ENCODE data around the gene NTMT2. TPM values are rescaled to one million over a fixed set of nuclear protein-coding genes. Genes with fewer than 3 reads are reported as not detected.

NTMT2 gene
- total RNA-seq, 1 experiment from 2014 or later, result not detected

DNA sequence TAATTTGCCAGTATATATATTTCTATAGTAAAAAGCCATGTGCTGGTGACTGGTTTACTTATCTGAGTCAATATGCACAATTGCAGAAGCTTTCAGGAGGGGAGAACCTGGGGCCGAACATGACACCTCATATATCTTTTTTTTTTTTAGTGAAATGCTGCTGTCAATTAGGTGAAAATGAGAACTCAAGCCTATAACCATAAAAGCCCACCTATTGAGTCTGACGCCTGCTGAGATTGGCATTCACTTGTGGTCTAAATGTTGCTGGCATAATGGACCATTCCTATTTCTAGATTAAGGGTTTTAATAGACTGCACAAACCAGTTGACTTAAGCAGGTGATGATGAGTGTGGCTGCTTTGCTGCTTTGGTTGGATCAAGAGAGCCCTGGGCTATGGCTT, 10.8 kb downstream of the NTMT2 start:
- DNase-seq (ENCODE audit: low read depth, low spot score) (no peak), ATAC-seq (no peak)
- TF ChIP-seq TCF7L2 (IDR thresholded peaks at IDR 0.05; ENCODE audit: low read depth, low read length) (no peak), SIN3A (IDR thresholded peaks at IDR 0.05; ENCODE audit: borderline replicate concordance, insufficient read depth, low read depth, low read length) (no peak), POLR2AphosphoS5 (IDR thresholded peaks at IDR 0.05; ENCODE audit: low read depth, low read length) (no peak)
- TF ChIP-seq, protein P1, sequence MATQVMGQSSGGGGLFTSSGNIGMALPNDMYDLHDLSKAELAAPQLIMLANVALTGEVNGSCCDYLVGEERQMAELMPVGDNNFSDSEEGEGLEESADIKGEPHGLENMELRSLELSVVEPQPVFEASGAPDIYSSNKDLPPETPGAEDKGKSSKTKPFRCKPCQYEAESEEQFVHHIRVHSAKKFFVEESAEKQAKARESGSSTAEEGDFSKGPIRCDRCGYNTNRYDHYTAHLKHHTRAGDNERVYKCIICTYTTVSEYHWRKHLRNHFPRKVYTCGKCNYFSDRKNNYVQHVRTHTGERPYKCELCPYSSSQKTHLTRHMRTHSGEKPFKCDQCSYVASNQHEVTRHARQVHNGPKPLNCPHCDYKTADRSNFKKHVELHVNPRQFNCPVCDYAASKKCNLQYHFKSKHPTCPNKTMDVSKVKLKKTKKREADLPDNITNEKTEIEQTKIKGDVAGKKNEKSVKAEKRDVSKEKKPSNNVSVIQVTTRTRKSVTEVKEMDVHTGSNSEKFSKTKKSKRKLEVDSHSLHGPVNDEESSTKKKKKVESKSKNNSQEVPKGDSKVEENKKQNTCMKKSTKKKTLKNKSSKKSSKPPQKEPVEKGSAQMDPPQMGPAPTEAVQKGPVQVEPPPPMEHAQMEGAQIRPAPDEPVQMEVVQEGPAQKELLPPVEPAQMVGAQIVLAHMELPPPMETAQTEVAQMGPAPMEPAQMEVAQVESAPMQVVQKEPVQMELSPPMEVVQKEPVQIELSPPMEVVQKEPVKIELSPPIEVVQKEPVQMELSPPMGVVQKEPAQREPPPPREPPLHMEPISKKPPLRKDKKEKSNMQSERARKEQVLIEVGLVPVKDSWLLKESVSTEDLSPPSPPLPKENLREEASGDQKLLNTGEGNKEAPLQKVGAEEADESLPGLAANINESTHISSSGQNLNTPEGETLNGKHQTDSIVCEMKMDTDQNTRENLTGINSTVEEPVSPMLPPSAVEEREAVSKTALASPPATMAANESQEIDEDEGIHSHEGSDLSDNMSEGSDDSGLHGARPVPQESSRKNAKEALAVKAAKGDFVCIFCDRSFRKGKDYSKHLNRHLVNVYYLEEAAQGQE (IDR thresholded peaks at IDR 0.05; ENCODE audit: insufficient read depth in 1 of 2, low read depth in 2 of 2, low read length in 1 of 2), result no peak
- TF ChIP-seq, protein P2, sequence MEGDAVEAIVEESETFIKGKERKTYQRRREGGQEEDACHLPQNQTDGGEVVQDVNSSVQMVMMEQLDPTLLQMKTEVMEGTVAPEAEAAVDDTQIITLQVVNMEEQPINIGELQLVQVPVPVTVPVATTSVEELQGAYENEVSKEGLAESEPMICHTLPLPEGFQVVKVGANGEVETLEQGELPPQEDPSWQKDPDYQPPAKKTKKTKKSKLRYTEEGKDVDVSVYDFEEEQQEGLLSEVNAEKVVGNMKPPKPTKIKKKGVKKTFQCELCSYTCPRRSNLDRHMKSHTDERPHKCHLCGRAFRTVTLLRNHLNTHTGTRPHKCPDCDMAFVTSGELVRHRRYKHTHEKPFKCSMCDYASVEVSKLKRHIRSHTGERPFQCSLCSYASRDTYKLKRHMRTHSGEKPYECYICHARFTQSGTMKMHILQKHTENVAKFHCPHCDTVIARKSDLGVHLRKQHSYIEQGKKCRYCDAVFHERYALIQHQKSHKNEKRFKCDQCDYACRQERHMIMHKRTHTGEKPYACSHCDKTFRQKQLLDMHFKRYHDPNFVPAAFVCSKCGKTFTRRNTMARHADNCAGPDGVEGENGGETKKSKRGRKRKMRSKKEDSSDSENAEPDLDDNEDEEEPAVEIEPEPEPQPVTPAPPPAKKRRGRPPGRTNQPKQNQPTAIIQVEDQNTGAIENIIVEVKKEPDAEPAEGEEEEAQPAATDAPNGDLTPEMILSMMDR (IDR thresholded peaks at IDR 0.05), result no peak
- ChIA-PET POLR2A (no interaction called here), CTCF (no interaction called here)
- no peaks in the 10 kb centered on the region for H3K27me3 ChIP-seq (ENCODE audit: control insufficient read depth, insufficient read depth, low read length)
- H3K4me1 ChIP-seq (ENCODE audit: control insufficient read depth, insufficient read depth, low read length), result no peaks in the 10 kb centered on the region
- in situ Hi-C loops (cut with HindIII; ENCODE audit: low pct_unique_long_range_greater_than_20kb, low sequenced_read_pairs), result no loop called here
- no peak overlapping the region for H3K27ac ChIP-seq (ENCODE audit: low read length)
- H3K4me3 ChIP-seq (ENCODE audit: low read depth in 2 of 2, low read length in 2 of 2), result no peak overlapping the region
- no TSS peak for BruUV-seq (replicated peaks)
- intact Hi-C loops (cut with micrococcal nuclease; ENCODE audit: unreplicated experiment), result no loop called here
- H3K9me3 ChIP-seq (ENCODE audit: control insufficient read depth, insufficient read depth, low read depth, low read length), result no peaks in the 10 kb centered on the region
- no peaks in the 10 kb centered on the region for H3K36me3 ChIP-seq (ENCODE audit: control insufficient read depth, insufficient read depth, low read length)

DNA sequence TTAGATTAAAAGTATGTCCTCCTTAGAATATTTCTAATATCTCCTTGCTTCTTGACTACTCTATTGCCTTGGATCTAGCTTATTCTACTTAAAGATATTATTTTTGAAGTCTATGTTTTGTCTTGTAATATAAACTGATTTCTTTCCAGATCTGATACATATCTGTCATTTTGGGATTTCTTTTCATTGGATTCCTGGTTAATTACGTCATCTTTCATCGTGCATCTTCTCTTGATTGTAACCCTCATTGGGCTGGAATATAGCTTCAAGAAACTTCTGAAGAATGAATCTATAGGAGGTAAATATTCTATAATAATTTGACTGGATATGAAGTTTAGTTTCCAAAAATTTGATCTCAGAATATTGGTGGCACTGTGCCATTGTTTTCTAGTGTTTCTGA, 12.1 kb downstream of the NTMT2 start:
- DNase-seq (ENCODE audit: low read depth, low spot score), result no peak
- H3K27ac ChIP-seq (ENCODE audit: low read length), result no peak overlapping the region
- CTCF ChIA-PET, result no interaction called here
- TF ChIP-seq, protein P2 (IDR thresholded peaks at IDR 0.05), result no peak
- TF ChIP-seq POLR2AphosphoS5 (IDR thresholded peaks at IDR 0.05; ENCODE audit: low read depth, low read length) (no peak), SIN3A (IDR thresholded peaks at IDR 0.05; ENCODE audit: borderline replicate concordance, insufficient read depth, low read depth, low read length) (no peak)
- no peak overlapping the region for H3K4me3 ChIP-seq (ENCODE audit: low read depth in 2 of 2, low read length in 2 of 2)
- H3K27me3 ChIP-seq (ENCODE audit: control insufficient read depth, insufficient read depth, low read length), result no peaks in the 10 kb centered on the region
- intact Hi-C loops (cut with micrococcal nuclease; ENCODE audit: unreplicated experiment) (no loop called here), in situ Hi-C loops (cut with HindIII; ENCODE audit: low pct_unique_long_range_greater_than_20kb, low sequenced_read_pairs) (no loop called here)
- no peaks in the 10 kb centered on the region for H3K4me1 ChIP-seq (ENCODE audit: control insufficient read depth, insufficient read depth, low read length)
- POLR2A ChIA-PET, result no interaction called here
- no peak for ATAC-seq
- no peaks in the 10 kb centered on the region for H3K9me3 ChIP-seq (ENCODE audit: control insufficient read depth, insufficient read depth, low read depth, low read length)
- no peaks in the 10 kb centered on the region for H3K36me3 ChIP-seq (ENCODE audit: control insufficient read depth, insufficient read depth, low read length)
- no TSS peak for BruUV-seq (replicated peaks)

All from Panc1 (cell line).